Colonic mucosa (tissue), 4 donors: ENCODE data around the gene F5. TPM values are rescaled to one million over a fixed set of nuclear protein-coding genes. Genes with fewer than 3 reads are reported as not detected.

Experiments used
- DNase-seq: peaks from one replicate; pipeline ENCODE4 v3.0.0-alpha.2; 2020
- H3K27ac ChIP-seq: fragments of 200-600 bp; one replicate; pipeline ENCODE4 v1.8.0; 2021
- H3K27me3 ChIP-seq: fragments of 200-600 bp; one replicate; pipeline ENCODE4 v1.8.0; 2021
- H3K36me3 ChIP-seq: fragments of 200-600 bp; one replicate; pipeline ENCODE4 v1.8.0; 2021
- H3K4me1 ChIP-seq: fragments of 200-600 bp; one replicate; pipeline ENCODE4 v1.8.0; 2021; ENCODE audit warnings: mild to moderate bottlenecking
- H3K4me3 ChIP-seq: fragments of 200-600 bp; one replicate; pipeline ENCODE4 v1.8.0; 2021
- H3K9ac ChIP-seq, 2 donors: one replicate each; pipeline ENCODE4 v1.7.0; 2013; ENCODE audit warnings: control low read depth in 2 of 2, low read depth in 2 of 2, low read length in 2 of 2
- H3K9me3 ChIP-seq: fragments of 200-600 bp; one replicate; pipeline ENCODE4 v1.8.0; 2021
- intact Hi-C: fragments of 100-400 bp; cut with DNase I; formaldehyde crosslinking; loops from one replicate; pipeline ENCODE4 v1.14.1; 2022
- total RNA-seq, 2 donors: library from RNA; stranded (reverse); fragmentation: NEBNext Ultra II Directional in 1 of 2; extraction: Animal tissue kit (Norgen Biotek cat#: 25700) in 1 of 2; gene quantifications; one replicate each; pipeline ENCODE4 v1.2.1, GENCODE V29; 2021
- TF ChIP-seq, protein P1 (sequence below): fragments of 200-600 bp; IDR thresholded peaks from one replicate; pipeline ENCODE4 v1.8.0; 2022; ENCODE audit warnings: antibody characterized with exemption, mild to moderate bottlenecking
- donor health status: healthy.
- donor health status: DM: no; HTN: no; CAD: no.
- donor health status: DM: no; HTN: no; CAD: no.

Gene F5
- total RNA-seq, 2 donors from 2014 or later = 0.24 to 0.54 TPM

DNA sequence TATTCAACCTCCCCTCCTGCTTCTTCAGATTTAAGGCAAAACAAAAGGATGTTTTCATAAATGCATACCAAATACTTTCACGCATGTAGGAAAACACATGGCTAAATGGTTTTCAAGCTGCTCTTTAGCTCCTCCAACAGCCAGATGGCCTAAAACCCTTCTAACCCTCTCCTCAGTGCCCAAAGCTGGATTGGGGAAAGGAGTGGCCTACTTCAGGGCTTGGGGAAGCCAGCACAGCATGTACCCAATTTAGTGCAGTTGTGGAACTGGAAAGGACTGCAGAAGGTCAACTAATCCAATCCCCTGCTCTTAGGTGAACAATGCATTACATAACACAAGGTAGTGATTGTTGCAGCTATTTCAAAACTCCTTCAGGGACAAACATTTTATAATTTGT is 9.3 kb downstream of the F5 start:
- Histone ChIP-seq H3K27ac (no peak overlapping the region), H3K4me1 (no peaks in the 10 kb centered on the region), H3K27me3 (no peaks in the 10 kb centered on the region), H3K36me3 (no peaks in the 10 kb centered on the region), H3K4me3 (no peak overlapping the region), H3K9me3 (no peaks in the 10 kb centered on the region), H3K9ac (no peak overlapping the region)
- intact Hi-C loops = no loop called here
- TF ChIP-seq, protein P1, sequence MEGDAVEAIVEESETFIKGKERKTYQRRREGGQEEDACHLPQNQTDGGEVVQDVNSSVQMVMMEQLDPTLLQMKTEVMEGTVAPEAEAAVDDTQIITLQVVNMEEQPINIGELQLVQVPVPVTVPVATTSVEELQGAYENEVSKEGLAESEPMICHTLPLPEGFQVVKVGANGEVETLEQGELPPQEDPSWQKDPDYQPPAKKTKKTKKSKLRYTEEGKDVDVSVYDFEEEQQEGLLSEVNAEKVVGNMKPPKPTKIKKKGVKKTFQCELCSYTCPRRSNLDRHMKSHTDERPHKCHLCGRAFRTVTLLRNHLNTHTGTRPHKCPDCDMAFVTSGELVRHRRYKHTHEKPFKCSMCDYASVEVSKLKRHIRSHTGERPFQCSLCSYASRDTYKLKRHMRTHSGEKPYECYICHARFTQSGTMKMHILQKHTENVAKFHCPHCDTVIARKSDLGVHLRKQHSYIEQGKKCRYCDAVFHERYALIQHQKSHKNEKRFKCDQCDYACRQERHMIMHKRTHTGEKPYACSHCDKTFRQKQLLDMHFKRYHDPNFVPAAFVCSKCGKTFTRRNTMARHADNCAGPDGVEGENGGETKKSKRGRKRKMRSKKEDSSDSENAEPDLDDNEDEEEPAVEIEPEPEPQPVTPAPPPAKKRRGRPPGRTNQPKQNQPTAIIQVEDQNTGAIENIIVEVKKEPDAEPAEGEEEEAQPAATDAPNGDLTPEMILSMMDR = no peak
- DNase-seq = no peak

DNA sequence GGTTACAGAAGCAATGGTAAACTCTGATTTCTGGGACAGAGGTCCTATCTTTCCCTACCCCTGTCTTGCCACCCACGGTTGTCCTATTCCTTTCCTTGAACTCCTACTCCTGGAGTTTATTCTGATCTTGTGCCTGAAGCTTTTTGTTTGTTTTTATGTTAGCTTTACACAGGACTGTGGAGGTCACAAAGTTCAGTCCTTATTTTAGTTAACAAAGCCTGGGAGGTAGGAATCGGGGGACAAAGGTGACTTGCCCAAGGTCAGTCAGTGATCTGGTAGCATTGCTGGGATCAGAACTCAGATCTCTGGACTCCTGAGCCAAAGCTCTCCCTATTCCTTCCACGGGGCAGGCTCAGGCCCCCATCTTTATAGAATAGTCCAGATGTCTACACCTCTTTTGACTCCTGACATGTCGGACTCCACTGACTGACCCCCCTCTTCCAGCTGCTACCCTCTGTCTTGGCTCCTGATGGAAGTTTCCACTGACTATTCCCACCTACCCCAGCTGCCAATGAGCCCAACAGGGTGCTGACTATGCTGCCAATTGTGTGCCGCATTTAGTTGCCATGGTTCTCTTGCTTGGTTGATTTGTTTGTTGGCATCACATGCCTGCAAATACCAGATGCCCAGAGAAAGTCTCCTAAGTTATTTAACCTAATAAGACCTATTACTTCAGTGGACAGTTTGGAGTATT is 9.9 kb downstream of the F5 start:
- no peaks in the 10 kb centered on the region for H3K36me3 ChIP-seq
- no peaks in the 10 kb centered on the region for H3K27me3 ChIP-seq
- DNase-seq = no peak
- H3K9ac ChIP-seq = no peak overlapping the region
- H3K4me1 ChIP-seq = no peaks in the 10 kb centered on the region
- TF ChIP-seq, protein P1 = no peak
- intact Hi-C loops = no loop called here
- no peak overlapping the region for H3K4me3 ChIP-seq
- no peak overlapping the region for H3K27ac ChIP-seq
- no peaks in the 10 kb centered on the region for H3K9me3 ChIP-seq

DNA sequence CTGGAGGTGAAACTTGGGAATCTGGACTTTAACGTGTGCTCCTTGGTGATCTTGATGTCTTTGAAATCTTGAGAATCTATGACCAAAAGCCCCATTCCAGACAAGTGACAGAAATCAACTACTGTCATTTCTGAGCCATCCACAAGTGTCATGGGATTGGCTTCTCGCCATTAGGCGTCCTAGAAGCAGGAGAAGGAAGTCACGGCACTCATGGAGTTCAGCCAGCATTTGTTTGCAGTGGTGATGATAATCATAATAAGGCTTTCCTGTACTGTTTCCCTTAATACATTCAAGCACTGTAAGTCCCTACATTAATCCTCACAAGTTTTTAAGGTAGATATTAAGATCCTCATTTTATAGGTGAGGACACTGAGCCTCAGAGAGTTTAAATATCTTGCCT is 11.9 kb downstream of the F5 start:
- Histone ChIP-seq H3K9ac (no peak overlapping the region), H3K27me3 (no peaks in the 10 kb centered on the region), H3K4me3 (no peak overlapping the region), H3K27ac (no peak overlapping the region), H3K4me1 (no peaks in the 10 kb centered on the region), H3K36me3 (no peaks in the 10 kb centered on the region), H3K9me3 (no peaks in the 10 kb centered on the region)
- TF ChIP-seq, protein P1 = no peak
- DNase-seq = peak; percentile 41
- intact Hi-C loops = no loop called here

DNA sequence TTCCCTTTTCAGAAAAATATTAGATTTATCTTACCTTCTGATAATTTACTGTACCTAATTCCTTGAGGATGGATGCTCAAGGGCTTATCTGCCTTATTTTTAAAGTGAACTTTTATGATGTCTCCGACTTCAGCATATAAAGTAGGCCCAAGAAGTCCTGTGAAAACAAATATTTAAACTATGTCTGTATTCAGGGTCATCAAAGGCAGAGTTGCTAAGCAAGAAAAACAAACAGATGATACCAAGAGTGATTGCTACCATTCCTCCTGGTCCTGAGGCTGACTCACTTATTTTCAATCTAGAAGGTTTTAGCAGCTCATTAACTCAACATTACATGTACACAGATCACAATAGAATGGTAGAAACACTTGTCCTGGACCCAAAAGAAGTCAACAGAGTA is 14.1 kb downstream of the F5 start:
- Histone ChIP-seq H3K9ac (no peak overlapping the region), H3K36me3 (no peaks in the 10 kb centered on the region), H3K27me3 (no peaks in the 10 kb centered on the region), H3K4me1 (no peaks in the 10 kb centered on the region), H3K27ac (no peak overlapping the region), H3K4me3 (no peak overlapping the region), H3K9me3 (no peaks in the 10 kb centered on the region)
- intact Hi-C loops = no loop called here
- TF ChIP-seq, protein P1 = no peak
- no peak for DNase-seq

DNA sequence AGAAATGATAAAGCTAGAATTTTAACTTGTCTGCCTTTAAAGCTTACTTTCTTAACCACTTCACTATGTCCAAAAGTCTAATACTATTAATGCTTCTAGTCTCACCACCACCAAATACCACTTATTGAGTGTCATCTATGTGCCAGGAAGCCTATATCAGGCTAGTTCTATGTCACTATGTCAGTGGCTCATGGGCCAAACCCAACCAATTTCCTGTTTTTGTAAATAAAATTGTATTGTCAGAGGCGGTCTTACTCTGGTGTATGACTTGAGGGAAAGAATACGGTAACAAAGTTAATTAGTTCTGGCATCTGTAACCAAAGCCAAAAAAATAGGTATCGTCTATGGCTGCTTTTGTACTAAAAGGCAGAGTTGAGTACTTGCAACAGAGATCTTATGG is 14.8 kb downstream of the F5 start:
- TF ChIP-seq, protein P1 = no peak
- Histone ChIP-seq H3K36me3 (no peaks in the 10 kb centered on the region), H3K27me3 (no peaks in the 10 kb centered on the region), H3K4me1 (no peaks in the 10 kb centered on the region), H3K4me3 (no peak overlapping the region), H3K9me3 (no peaks in the 10 kb centered on the region), H3K27ac (no peak overlapping the region), H3K9ac (no peak overlapping the region)
- intact Hi-C loops = no loop called here
- DNase-seq = no peak
